Measurements from ENCODE around the gene KSR1. TPM values are rescaled to one million over a fixed set of nuclear protein-coding genes. Genes with fewer than 3 reads are reported as not detected.

The KSR1 gene
- total RNA-seq, 2 donors from 2014 or later = 33.7 to 46.3 TPM

DNA sequence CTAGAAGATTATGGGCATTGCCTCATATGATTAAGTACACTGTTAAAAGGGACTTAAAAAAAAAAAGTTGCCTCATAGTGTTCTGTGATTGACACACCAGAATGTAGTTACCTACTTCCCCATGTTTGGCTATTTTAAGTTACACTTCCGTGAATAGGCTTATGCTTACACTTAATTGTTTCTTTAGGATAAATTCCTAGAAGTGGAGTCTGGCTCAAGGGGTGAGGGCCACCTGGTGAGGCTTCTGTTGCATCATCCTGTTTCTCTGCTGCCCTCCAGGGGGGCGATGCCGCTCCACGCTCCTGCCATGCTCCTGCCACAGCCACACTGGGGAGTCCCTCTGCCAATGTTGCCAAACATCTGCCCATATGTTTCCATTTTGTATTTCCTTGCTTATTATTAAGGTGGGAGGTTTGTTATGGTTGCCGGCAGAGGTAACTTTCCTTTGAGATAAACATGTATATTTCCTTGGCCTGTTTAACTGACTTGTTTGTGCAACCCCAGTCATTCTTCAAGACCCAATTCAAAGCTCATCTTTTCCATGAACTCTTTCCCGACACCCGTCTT, 73.1 kb downstream of the KSR1 start:
- H3K9me3 Mint-ChIP-seq = no peaks in the 10 kb centered on the region
- H3K9me3 ChIP-seq (ENCODE audit: control insufficient read depth, low read length) = no peaks in the 10 kb centered on the region
- H3K36me3 ChIP-seq (ENCODE audit: control insufficient read depth, insufficient read depth, low read length) = no peaks in the 10 kb centered on the region
- peak overlapping the region; percentile 66 for H3K27ac Mint-ChIP-seq
- H3K4me3 ChIP-seq (ENCODE audit: low read length) = no peak overlapping the region
- H3K9ac ChIP-seq (ENCODE audit: extremely low read depth, low read length, poor library complexity, severe bottlenecking) = no peak overlapping the region
- DNase-seq = no peak
- no peaks in the 10 kb centered on the region for H3K27me3 ChIP-seq (ENCODE audit: control insufficient read depth, insufficient read depth, low read length, poor library complexity, severe bottlenecking)
- H3K27ac ChIP-seq (ENCODE audit: low read depth, low read length) = no peak overlapping the region
- 80 to 87% methylated on average over 3 to 7 of the region's 7 CpGs for WGBS, 2 experiments (ENCODE audit: insufficient coverage in 1 of 2, insufficient read length in 1 of 2)
- peaks cover 10% of the 10 kb centered on the region for H3K4me1 ChIP-seq (ENCODE audit: control insufficient read depth, insufficient read depth, low read length)
- H3K4me1 Mint-ChIP-seq = peaks cover 49% of the 10 kb centered on the region
- no peak overlapping the region for H3K4me3 Mint-ChIP-seq
- no peaks in the 10 kb centered on the region for H3K36me3 Mint-ChIP-seq (ENCODE audit: low read depth)
- TF ChIP-seq, protein P1, sequence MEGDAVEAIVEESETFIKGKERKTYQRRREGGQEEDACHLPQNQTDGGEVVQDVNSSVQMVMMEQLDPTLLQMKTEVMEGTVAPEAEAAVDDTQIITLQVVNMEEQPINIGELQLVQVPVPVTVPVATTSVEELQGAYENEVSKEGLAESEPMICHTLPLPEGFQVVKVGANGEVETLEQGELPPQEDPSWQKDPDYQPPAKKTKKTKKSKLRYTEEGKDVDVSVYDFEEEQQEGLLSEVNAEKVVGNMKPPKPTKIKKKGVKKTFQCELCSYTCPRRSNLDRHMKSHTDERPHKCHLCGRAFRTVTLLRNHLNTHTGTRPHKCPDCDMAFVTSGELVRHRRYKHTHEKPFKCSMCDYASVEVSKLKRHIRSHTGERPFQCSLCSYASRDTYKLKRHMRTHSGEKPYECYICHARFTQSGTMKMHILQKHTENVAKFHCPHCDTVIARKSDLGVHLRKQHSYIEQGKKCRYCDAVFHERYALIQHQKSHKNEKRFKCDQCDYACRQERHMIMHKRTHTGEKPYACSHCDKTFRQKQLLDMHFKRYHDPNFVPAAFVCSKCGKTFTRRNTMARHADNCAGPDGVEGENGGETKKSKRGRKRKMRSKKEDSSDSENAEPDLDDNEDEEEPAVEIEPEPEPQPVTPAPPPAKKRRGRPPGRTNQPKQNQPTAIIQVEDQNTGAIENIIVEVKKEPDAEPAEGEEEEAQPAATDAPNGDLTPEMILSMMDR (conservative IDR thresholded peaks at IDR 0.05) = no peak
- H3K27me3 Mint-ChIP-seq (ENCODE audit: insufficient read depth) = no peaks in the 10 kb centered on the region

DNA sequence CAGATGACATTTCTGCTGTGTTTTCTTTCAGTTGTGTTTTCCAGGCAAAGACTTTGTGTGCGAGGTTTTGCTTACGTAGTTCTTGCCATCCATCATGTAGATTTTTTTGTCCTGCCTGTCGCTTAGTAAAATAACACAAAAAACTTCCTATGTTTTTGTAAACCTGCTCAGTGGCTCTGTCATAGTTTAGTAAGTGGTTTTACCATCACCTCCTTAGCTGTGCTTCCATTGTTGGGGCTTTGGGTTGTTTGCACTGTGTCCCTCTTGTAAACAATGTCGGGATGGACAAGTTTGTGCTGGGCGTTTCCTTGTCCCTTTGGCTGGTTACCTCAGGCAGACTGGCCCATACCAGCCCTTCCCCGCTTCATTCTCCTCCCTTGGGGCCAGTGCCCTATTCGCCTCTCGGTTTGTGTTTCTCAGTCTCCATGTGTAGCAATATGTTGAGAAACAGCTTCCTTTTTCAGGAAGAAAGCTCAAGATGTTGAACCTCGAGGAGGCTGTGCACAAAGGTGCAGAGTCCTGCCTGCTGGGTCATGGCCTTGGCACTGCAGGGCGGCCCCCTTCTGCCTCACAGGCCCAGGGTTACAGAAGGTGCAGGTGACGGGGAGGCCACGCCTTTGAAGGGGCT, 74.6 kb downstream of the KSR1 start:
- 83 to 91% methylated on average over 8 to 12 of the region's 12 CpGs for WGBS, 2 experiments (ENCODE audit: insufficient coverage in 1 of 2, insufficient read length in 1 of 2)
- Histone ChIP-seq H3K4me1 (ENCODE audit: control insufficient read depth, insufficient read depth, low read length) (peaks cover 15% of the 10 kb centered on the region), H3K4me3 (ENCODE audit: low read length) (no peak overlapping the region), H3K27ac (ENCODE audit: low read depth, low read length) (no peak overlapping the region), H3K27me3 (ENCODE audit: control insufficient read depth, insufficient read depth, low read length, poor library complexity, severe bottlenecking) (no peaks in the 10 kb centered on the region), H3K36me3 (ENCODE audit: control insufficient read depth, insufficient read depth, low read length) (no peaks in the 10 kb centered on the region), H3K9me3 (ENCODE audit: control insufficient read depth, low read length) (no peaks in the 10 kb centered on the region), H3K9ac (ENCODE audit: extremely low read depth, low read length, poor library complexity, severe bottlenecking) (no peak overlapping the region)
- Mint-ChIP-seq H3K9me3 (no peaks in the 10 kb centered on the region), H3K36me3 (ENCODE audit: low read depth) (no peaks in the 10 kb centered on the region), H3K27ac (peak overlapping the region; percentile 4), H3K4me1 (peaks cover 48% of the 10 kb centered on the region), H3K4me3 (no peak overlapping the region), H3K27me3 (ENCODE audit: insufficient read depth) (no peaks in the 10 kb centered on the region)
- TF ChIP-seq, protein P1 (conservative IDR thresholded peaks at IDR 0.05) = no peak
- no peak for DNase-seq

DNA sequence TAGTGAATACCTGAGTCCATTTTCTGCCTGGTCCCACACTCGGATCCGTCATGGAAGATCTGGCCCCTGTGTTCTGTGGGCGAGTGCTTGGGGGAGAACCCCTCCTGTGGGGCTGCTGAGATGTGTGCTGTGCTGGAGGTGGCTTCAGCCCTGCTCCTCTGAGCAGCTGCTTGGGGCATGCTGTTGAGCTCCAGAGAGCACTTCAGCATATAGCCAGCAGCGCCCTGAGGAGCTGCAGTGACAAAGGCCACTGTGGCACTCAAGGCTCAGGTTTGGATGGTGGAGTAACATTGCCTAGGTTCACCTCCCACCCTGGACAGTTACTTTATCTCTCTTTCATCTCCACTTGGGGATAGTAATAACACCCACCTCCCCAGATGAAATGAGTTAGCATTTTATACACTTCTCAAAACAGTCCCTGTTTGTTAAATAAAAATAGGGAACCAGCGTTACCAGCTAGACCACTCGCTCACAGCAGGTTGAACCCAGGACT, 75.3 kb downstream of the KSR1 start:
- no peaks in the 10 kb centered on the region for H3K9me3 ChIP-seq (ENCODE audit: control insufficient read depth, low read length)
- H3K4me3 ChIP-seq (ENCODE audit: low read length) = no peak overlapping the region
- TF ChIP-seq, protein P1 (conservative IDR thresholded peaks at IDR 0.05) = no peak
- 94 to 100% methylated on average over 2 to 6 of the region's 6 CpGs for WGBS, 2 experiments (ENCODE audit: insufficient coverage in 1 of 2, insufficient read length in 1 of 2)
- no peak overlapping the region for H3K27ac ChIP-seq (ENCODE audit: low read depth, low read length)
- Mint-ChIP-seq H3K4me3 (no peak overlapping the region), H3K4me1 (peaks cover 47% of the 10 kb centered on the region), H3K27me3 (ENCODE audit: insufficient read depth) (no peaks in the 10 kb centered on the region), H3K27ac (no peak overlapping the region), H3K36me3 (ENCODE audit: low read depth) (no peaks in the 10 kb centered on the region), H3K9me3 (no peaks in the 10 kb centered on the region)
- no peaks in the 10 kb centered on the region for H3K36me3 ChIP-seq (ENCODE audit: control insufficient read depth, insufficient read depth, low read length)
- H3K27me3 ChIP-seq (ENCODE audit: control insufficient read depth, insufficient read depth, low read length, poor library complexity, severe bottlenecking) = no peaks in the 10 kb centered on the region
- no peak overlapping the region for H3K9ac ChIP-seq (ENCODE audit: extremely low read depth, low read length, poor library complexity, severe bottlenecking)
- peaks cover 15% of the 10 kb centered on the region for H3K4me1 ChIP-seq (ENCODE audit: control insufficient read depth, insufficient read depth, low read length)
- no peak for DNase-seq
